B cell (primary cell): ENCODE results near the gene SPEM3.

Experiments used
- CTCF ChIP-seq: fragments of 200-600 bp; IDR thresholded peaks from one replicate; pipeline ENCODE4 v1.8.0; 2022; ENCODE audit warnings: antibody characterized with exemption, mild to moderate bottlenecking
- EZH2 ChIP-seq: IDR thresholded peaks from 2 replicates; pipeline ENCODE4 v1.6.1; 2012; ENCODE audit warnings: borderline replicate concordance, low read depth, mild to moderate bottlenecking, moderate library complexity, low read length; ENCODE audit not compliant: insufficient read depth, poor library complexity, severe bottlenecking

DNA sequence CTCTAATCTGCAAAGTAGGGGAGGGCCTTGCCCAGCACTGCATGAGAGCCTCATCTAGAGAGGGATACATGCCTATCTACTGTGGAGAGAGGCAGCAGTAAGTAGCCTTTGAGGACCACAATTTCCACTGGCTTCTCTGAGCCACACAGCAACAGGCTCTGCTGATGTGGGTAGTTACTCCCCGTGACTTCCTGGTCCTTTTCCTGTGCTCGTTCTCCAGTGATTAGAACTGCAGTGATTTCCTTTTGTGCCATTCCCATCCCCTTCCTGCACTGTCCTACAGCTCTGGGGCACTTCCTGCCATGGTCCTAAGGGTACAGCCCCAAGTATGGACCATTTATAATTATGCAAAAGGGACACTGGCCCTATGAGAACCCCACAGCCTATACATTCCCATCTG, 37.4 kb upstream of the SPEM3 start:
- no peak for TF ChIP-seq CTCF
- no peak for TF ChIP-seq EZH2
